ENCODE measurements around the gene EIF1AD.

The EIF1AD gene

DNA sequence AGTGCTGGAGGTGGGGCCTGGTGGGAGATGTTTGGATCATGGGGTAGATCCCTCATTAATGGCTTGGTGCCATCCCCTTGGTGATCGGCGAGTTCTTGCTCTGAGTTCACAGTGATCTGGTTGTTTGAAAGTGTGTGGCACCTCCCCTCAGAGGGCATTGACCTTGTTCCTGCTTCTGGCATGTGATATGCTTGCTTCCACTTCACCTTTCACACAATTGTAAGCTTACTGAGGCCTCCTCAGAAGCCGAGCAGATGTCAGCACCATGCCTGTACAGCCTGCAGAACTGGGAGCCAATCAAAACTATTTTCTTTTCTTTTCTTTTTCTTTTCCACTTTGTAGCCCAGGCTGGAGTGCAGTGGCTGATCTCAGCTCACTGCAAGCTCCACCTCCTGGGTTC, 35.4 kb upstream of the EIF1AD start:
- no peak overlapping the region for H4K8ac ChIP-seq (ENCODE audit: low read length)
- H4K91ac ChIP-seq (ENCODE audit: low read length), result peak overlapping the region; percentile 20
- H2BK120ac ChIP-seq (ENCODE audit: low read depth, low read length), result no peak overlapping the region
- H3K4me1 ChIP-seq (ENCODE audit: control insufficient read depth, insufficient read depth, low read depth, low read length), result no peaks in the 10 kb centered on the region
- no peak overlapping the region for H2AK5ac ChIP-seq (ENCODE audit: low read length, severe bottlenecking)
- no peak overlapping the region for H2BK12ac ChIP-seq (ENCODE audit: low read length in 2 of 2)
- H3K27ac ChIP-seq (ENCODE audit: low read length, poor library complexity, severe bottlenecking), result no peak overlapping the region
- H2BK15ac ChIP-seq (ENCODE audit: low read depth, poor library complexity, severe bottlenecking), result no peak overlapping the region
- no peak overlapping the region for H3K14ac ChIP-seq (ENCODE audit: low read length in 2 of 2)
- no peak overlapping the region for H3K9ac ChIP-seq (ENCODE audit: low read length)
- H3K9me3 ChIP-seq (ENCODE audit: control insufficient read depth, low read length), result peaks cover 2% of the 10 kb centered on the region
- DNase-seq, result no peak
- H3K4me3 ChIP-seq (ENCODE audit: insufficient read depth in 1 of 2, low read depth in 1 of 2, low read length in 2 of 2), result no peak overlapping the region
- H3K18ac ChIP-seq (ENCODE audit: low read depth in 1 of 2, low read length in 2 of 2), result no peak overlapping the region
- H2AFZ ChIP-seq (ENCODE audit: low read depth, low read length), result no peak overlapping the region
- no peak overlapping the region for H3K4ac ChIP-seq (ENCODE audit: low read depth in 1 of 2, low read length in 2 of 2)
- H2BK5ac ChIP-seq (ENCODE audit: low read depth, low read length, poor library complexity, severe bottlenecking), result no peak overlapping the region
- no peaks in the 10 kb centered on the region for H3K79me1 ChIP-seq (replicated peaks; ENCODE audit: low read length, poor library complexity, severe bottlenecking)
- 88% methylated on average over 3 of the region's 3 CpGs for WGBS
- H3K23ac ChIP-seq (ENCODE audit: low read length in 2 of 2), result no peak overlapping the region
- H3K36me3 ChIP-seq (ENCODE audit: control insufficient read depth in 1 of 2, insufficient read depth in 2 of 2, low read depth in 1 of 2, low read length in 2 of 2), result peaks cover 0 to 4% of the 10 kb centered on the region in 2 experiments
- no peak overlapping the region for H3K4me2 ChIP-seq (ENCODE audit: low read length, poor library complexity, severe bottlenecking)
- peaks cover 7 to 40% of the 10 kb centered on the region in 2 experiments for H3K27me3 ChIP-seq (ENCODE audit: control insufficient read depth in 1 of 2, insufficient read depth in 1 of 2, low read length in 2 of 2)

DNA sequence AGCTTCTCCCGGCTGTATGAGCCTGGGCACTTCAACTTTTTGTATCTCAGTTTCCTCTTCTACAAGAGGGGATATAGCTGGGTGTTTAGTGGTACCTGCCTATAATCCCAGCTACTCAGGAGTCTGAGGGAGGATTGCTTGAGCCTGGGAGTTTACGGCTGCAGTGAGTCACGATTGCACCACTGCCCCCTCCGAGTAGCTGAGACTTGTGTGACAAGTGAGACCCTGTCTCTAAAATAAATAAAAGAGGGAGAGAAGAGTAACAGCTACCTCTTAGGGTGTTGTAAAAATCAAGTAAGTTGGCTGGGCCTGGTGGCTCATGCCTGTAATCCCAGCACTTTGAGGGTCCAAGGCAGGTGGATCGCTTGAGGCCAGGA, 34.4 kb upstream of the EIF1AD start:
- Histone ChIP-seq H3K27ac (ENCODE audit: low read length, poor library complexity, severe bottlenecking) (no peak overlapping the region), H3K18ac (ENCODE audit: low read depth in 1 of 2, low read length in 2 of 2) (no peak overlapping the region), H3K27me3 (ENCODE audit: control insufficient read depth in 1 of 2, insufficient read depth in 1 of 2, low read length in 2 of 2) (peaks cover 7 to 37% of the 10 kb centered on the region in 2 experiments), H2BK120ac (ENCODE audit: low read depth, low read length) (no peak overlapping the region), H3K79me1 (replicated peaks; ENCODE audit: low read length, poor library complexity, severe bottlenecking) (no peaks in the 10 kb centered on the region), H3K4me2 (ENCODE audit: low read length, poor library complexity, severe bottlenecking) (no peak overlapping the region), H2AK5ac (ENCODE audit: low read length, severe bottlenecking) (no peak overlapping the region), H2BK12ac (ENCODE audit: low read length in 2 of 2) (no peak overlapping the region), H4K91ac (ENCODE audit: low read length) (no peak overlapping the region), H3K9me3 (ENCODE audit: control insufficient read depth, low read length) (peaks cover 2% of the 10 kb centered on the region), H4K8ac (ENCODE audit: low read length) (no peak overlapping the region), H2AFZ (ENCODE audit: low read depth, low read length) (no peak overlapping the region), H3K4me1 (ENCODE audit: control insufficient read depth, insufficient read depth, low read depth, low read length) (no peaks in the 10 kb centered on the region), H3K23ac (ENCODE audit: low read length in 2 of 2) (no peak overlapping the region), H3K4ac (ENCODE audit: low read depth in 1 of 2, low read length in 2 of 2) (no peak overlapping the region), H2BK15ac (ENCODE audit: low read depth, poor library complexity, severe bottlenecking) (no peak overlapping the region), H3K9ac (ENCODE audit: low read length) (no peak overlapping the region), H2BK5ac (ENCODE audit: low read depth, low read length, poor library complexity, severe bottlenecking) (no peak overlapping the region), H3K36me3 (ENCODE audit: control insufficient read depth in 1 of 2, insufficient read depth in 2 of 2, low read depth in 1 of 2, low read length in 2 of 2) (no peaks in the 10 kb centered on the region), H3K14ac (ENCODE audit: low read length in 2 of 2) (no peak overlapping the region), H3K4me3 (ENCODE audit: insufficient read depth in 1 of 2, low read depth in 1 of 2, low read length in 2 of 2) (no peak overlapping the region)
- WGBS, result 91% methylated on average over 4 of the region's 5 CpGs
- no peak for DNase-seq

DNA sequence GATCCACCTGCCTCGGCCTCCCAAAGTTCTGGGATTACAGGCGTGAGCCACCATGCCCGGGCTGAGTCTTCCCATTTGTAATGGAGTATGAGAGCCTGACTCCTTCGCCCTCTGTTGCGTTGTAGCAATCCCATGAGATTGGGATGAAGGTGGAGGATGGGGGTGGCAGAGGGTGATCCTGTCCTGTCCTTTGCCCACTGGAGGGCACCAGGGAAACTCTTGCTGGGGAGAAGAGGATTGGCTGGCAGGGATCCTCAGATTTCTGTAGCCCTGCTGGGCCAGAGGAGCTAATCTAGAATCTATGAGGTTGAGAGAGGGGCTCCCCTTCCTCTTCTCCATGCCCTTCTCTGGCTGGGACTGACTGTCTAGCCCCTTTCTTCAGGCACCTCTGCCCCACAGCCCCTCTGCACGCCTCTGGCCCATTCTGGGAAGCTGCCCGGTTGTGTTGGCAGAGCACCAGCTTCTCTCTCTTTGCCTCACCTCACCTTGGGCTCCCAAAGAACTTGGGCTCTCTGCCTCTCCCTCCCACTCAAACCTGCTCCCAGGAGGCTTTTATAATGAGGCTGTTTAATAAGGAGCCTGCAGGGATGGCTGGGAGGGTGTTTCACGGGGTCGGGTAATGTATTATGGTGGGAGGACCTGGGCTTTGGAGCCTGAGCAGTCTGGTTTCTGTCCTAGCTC, 33.8 kb upstream of the EIF1AD start:
- Histone ChIP-seq H3K79me1 (replicated peaks; ENCODE audit: low read length, poor library complexity, severe bottlenecking) (no peaks in the 10 kb centered on the region), H3K18ac (ENCODE audit: low read depth in 1 of 2, low read length in 2 of 2) (no peak overlapping the region), H2BK120ac (ENCODE audit: low read depth, low read length) (no peak overlapping the region), H2BK12ac (ENCODE audit: low read length in 2 of 2) (no peak overlapping the region), H2BK5ac (ENCODE audit: low read depth, low read length, poor library complexity, severe bottlenecking) (no peak overlapping the region), H3K4me1 (ENCODE audit: control insufficient read depth, insufficient read depth, low read depth, low read length) (no peaks in the 10 kb centered on the region), H3K4me2 (ENCODE audit: low read length, poor library complexity, severe bottlenecking) (no peak overlapping the region), H3K4me3 (ENCODE audit: insufficient read depth in 1 of 2, low read depth in 1 of 2, low read length in 2 of 2) (no peak overlapping the region), H4K8ac (ENCODE audit: low read length) (no peak overlapping the region), H3K4ac (ENCODE audit: low read depth in 1 of 2, low read length in 2 of 2) (no peak overlapping the region), H2AK5ac (ENCODE audit: low read length, severe bottlenecking) (no peak overlapping the region), H3K27me3 (ENCODE audit: control insufficient read depth in 1 of 2, insufficient read depth in 1 of 2, low read length in 2 of 2) (peaks cover 7 to 32% of the 10 kb centered on the region in 2 experiments), H3K36me3 (ENCODE audit: control insufficient read depth in 1 of 2, insufficient read depth in 2 of 2, low read depth in 1 of 2, low read length in 2 of 2) (no peaks in the 10 kb centered on the region), H3K27ac (ENCODE audit: low read length, poor library complexity, severe bottlenecking) (no peak overlapping the region), H4K91ac (ENCODE audit: low read length) (no peak overlapping the region), H3K23ac (ENCODE audit: low read length in 2 of 2) (no peak overlapping the region), H3K9ac (ENCODE audit: low read length) (no peak overlapping the region), H2BK15ac (ENCODE audit: low read depth, poor library complexity, severe bottlenecking) (no peak overlapping the region), H3K14ac (ENCODE audit: low read length in 2 of 2) (no peak overlapping the region), H2AFZ (ENCODE audit: low read depth, low read length) (no peak overlapping the region), H3K9me3 (ENCODE audit: control insufficient read depth, low read length) (peaks cover 2% of the 10 kb centered on the region)
- WGBS, result 81% methylated on average over 9 of the region's 9 CpGs
- no peak for DNase-seq

DNA sequence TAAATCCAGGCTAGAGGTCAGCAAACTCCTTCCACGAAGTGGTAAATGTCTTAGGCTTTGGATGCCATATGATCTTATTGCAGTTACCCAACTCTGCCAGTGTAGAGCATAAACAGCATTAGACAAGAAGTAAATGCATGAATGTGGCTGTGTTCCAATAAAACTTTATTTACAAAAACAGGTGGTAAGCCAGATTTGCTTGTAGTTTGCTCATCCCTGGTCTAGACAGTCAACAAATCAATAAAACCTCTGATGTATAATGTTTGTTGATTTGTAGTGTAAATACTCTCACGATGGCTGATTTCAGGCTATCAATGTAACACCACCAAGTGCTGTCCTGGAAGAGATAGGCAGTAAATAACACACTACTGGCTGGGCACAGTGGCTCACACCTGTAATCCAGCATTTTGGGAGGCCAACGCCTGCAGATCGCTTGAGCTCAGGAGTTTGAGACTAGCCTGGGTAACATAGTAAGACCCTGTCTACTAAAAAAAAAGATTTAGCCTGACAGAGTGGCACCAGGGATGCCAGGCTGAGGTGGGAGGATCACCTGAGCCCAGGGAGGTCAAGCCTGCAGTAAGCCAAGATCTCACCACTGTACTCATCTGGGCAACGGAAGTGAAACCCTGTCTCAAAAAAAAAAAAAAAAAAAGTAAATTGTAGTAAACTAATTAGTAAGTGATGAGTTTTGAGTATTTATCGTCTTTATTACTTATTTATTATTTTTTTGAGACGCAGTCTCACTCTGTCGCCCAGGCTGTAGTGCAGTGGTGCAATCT, 31.2 kb upstream of the EIF1AD start:
- H2BK120ac ChIP-seq (ENCODE audit: low read depth, low read length), result no peak overlapping the region
- H3K4me1 ChIP-seq (ENCODE audit: control insufficient read depth, insufficient read depth, low read depth, low read length), result no peaks in the 10 kb centered on the region
- no peak overlapping the region for H3K4me2 ChIP-seq (ENCODE audit: low read length, poor library complexity, severe bottlenecking)
- no peak overlapping the region for H3K4me3 ChIP-seq (ENCODE audit: insufficient read depth in 1 of 2, low read depth in 1 of 2, low read length in 2 of 2)
- H3K79me1 ChIP-seq (replicated peaks; ENCODE audit: low read length, poor library complexity, severe bottlenecking), result no peaks in the 10 kb centered on the region
- no peak overlapping the region for H2AK5ac ChIP-seq (ENCODE audit: low read length, severe bottlenecking)
- no peaks in the 10 kb centered on the region for H3K36me3 ChIP-seq (ENCODE audit: control insufficient read depth in 1 of 2, insufficient read depth in 2 of 2, low read depth in 1 of 2, low read length in 2 of 2)
- H2BK12ac ChIP-seq (ENCODE audit: low read length in 2 of 2), result no peak overlapping the region
- no peak overlapping the region for H2BK15ac ChIP-seq (ENCODE audit: low read depth, poor library complexity, severe bottlenecking)
- no peak overlapping the region for H2BK5ac ChIP-seq (ENCODE audit: low read depth, low read length, poor library complexity, severe bottlenecking)
- H4K91ac ChIP-seq (ENCODE audit: low read length), result no peak overlapping the region
- H4K8ac ChIP-seq (ENCODE audit: low read length), result no peak overlapping the region
- DNase-seq, result no peak
- H3K18ac ChIP-seq (ENCODE audit: low read depth in 1 of 2, low read length in 2 of 2), result no peak overlapping the region
- peaks cover 2% of the 10 kb centered on the region for H3K9me3 ChIP-seq (ENCODE audit: control insufficient read depth, low read length)
- H2AFZ ChIP-seq (ENCODE audit: low read depth, low read length), result no peak overlapping the region
- H3K14ac ChIP-seq (ENCODE audit: low read length in 2 of 2), result no peak overlapping the region
- WGBS, result 94% methylated on average over 7 of the region's 8 CpGs
- no peak overlapping the region for H3K9ac ChIP-seq (ENCODE audit: low read length)
- no peak overlapping the region for H3K4ac ChIP-seq (ENCODE audit: low read depth in 1 of 2, low read length in 2 of 2)
- peaks cover 0 to 21% of the 10 kb centered on the region in 2 experiments for H3K27me3 ChIP-seq (ENCODE audit: control insufficient read depth in 1 of 2, insufficient read depth in 1 of 2, low read length in 2 of 2)
- H3K23ac ChIP-seq (ENCODE audit: low read length in 2 of 2), result no peak overlapping the region
- no peak overlapping the region for H3K27ac ChIP-seq (ENCODE audit: low read length, poor library complexity, severe bottlenecking)

Data from mesenchymal stem cell (in vitro differentiated cells and primary cell).